SK-N-SH treated with all-trans-retinoic acid at 6 μM for 48 hours (cell line): Measurements from ENCODE around the gene VWA5B1.

Experiments used
- ARNTL ChIP-seq: fragments of 450-650 bp; formaldehyde crosslinking; IDR thresholded peaks from 2 replicates; pipeline ENCODE4 v1.5.0; 2020; ENCODE audit warnings: low read depth, mild to moderate bottlenecking, moderate library complexity, borderline replicate concordance
- ISL1 ChIP-seq: fragments of 250-450 bp; sonication (Bioruptor Pico); IDR thresholded peaks from 2 replicates; pipeline ENCODE4 v2.1.2; 2022; ENCODE audit warnings: mild to moderate bottlenecking, moderate library complexity
- PATZ1 ChIP-seq: fragments of 250-450 bp; sonication (Bioruptor Pico); IDR thresholded peaks from 2 replicates; pipeline ENCODE4 v1.8.0; 2020; ENCODE audit warnings: mild to moderate bottlenecking, moderate library complexity, borderline replicate concordance
- PPARA ChIP-seq: fragments of 250-450 bp; sonication (Bioruptor Pico); IDR thresholded peaks from 2 replicates; pipeline ENCODE4 v1.5.0; 2020; ENCODE audit warnings: mild to moderate bottlenecking, borderline replicate concordance
- RARB ChIP-seq: fragments of 250-450 bp; sonication (Bioruptor Pico); IDR thresholded peaks from 2 replicates; pipeline ENCODE4 v1.8.0; 2021; ENCODE audit warnings: mild to moderate bottlenecking, moderate library complexity
- SNAI2 ChIP-seq: fragments of 250-450 bp; sonication (Bioruptor Pico); IDR thresholded peaks from 2 replicates; pipeline ENCODE4 v1.5.0; 2020; ENCODE audit warnings: mild to moderate bottlenecking, moderate library complexity
- TCF4 ChIP-seq: fragments of 250-450 bp; sonication (Bioruptor Pico); IDR thresholded peaks from 2 replicates; pipeline ENCODE4 v1.8.0; 2021; ENCODE audit warnings: mild to moderate bottlenecking, moderate library complexity, borderline replicate concordance
- ZC3H10 ChIP-seq: fragments of 250-450 bp; sonication (Bioruptor Pico); IDR thresholded peaks from 2 replicates; pipeline ENCODE4 v1.5.1; 2021; ENCODE audit warnings: mild to moderate bottlenecking, moderate library complexity
- ZFP3 ChIP-seq: fragments of 250-450 bp; sonication (Bioruptor Pico); IDR thresholded peaks from 2 replicates; pipeline ENCODE4 v1.5.0; 2020; ENCODE audit warnings: mild to moderate bottlenecking, moderate library complexity
- ZFP30 ChIP-seq: fragments of 450-650 bp; formaldehyde crosslinking; IDR thresholded peaks from 2 replicates; pipeline ENCODE4 v1.5.0; 2022; ENCODE audit warnings: mild to moderate bottlenecking, moderate library complexity
- ZNF565 ChIP-seq: fragments of 450-650 bp; formaldehyde crosslinking; conservative IDR thresholded peaks from 2 replicates; pipeline ENCODE4 v1.5.0; 2020; ENCODE audit warnings: low read depth, mild to moderate bottlenecking, moderate library complexity
- TF ChIP-seq, protein P1 (sequence below): fragments of 250-450 bp; sonication (Bioruptor Pico); IDR thresholded peaks from 2 replicates; pipeline ENCODE4 v1.5.1; 2020; ENCODE audit warnings: low read depth, mild to moderate bottlenecking, moderate library complexity
- TF ChIP-seq, protein P2 (sequence below): fragments of 250-450 bp; sonication (Bioruptor Pico); IDR thresholded peaks from 2 replicates; pipeline ENCODE4 v1.8.0; 2021; ENCODE audit warnings: low read depth, mild to moderate bottlenecking, moderate library complexity, borderline replicate concordance

GRCh38 chr1:20329793-20330542, 39.3 kb downstream of the VWA5B1 start:
- TF ChIP-seq, protein P1, sequence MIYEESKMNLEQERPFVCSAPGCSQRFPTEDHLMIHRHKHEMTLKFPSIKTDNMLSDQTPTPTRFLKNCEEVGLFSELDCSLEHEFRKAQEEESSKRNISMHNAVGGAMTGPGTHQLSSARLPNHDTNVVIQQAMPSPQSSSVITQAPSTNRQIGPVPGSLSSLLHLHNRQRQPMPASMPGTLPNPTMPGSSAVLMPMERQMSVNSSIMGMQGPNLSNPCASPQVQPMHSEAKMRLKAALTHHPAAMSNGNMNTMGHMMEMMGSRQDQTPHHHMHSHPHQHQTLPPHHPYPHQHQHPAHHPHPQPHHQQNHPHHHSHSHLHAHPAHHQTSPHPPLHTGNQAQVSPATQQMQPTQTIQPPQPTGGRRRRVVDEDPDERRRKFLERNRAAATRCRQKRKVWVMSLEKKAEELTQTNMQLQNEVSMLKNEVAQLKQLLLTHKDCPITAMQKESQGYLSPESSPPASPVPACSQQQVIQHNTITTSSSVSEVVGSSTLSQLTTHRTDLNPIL (CRISPR knock-in tag) = no peak
- no peak for TF ChIP-seq ZNF565 (CRISPR knock-in tag)
- TF ChIP-seq PPARA = no peak
- no peak for TF ChIP-seq ISL1 (CRISPR knock-in tag)
- TF ChIP-seq ZFP30 (CRISPR knock-in tag) = no peak
- no peak for TF ChIP-seq ZC3H10 (CRISPR knock-in tag)
- TF ChIP-seq TCF4 (CRISPR knock-in tag) = no peak
- TF ChIP-seq ZFP3 = no peak
- no peak for TF ChIP-seq SNAI2 (CRISPR knock-in tag)
- TF ChIP-seq, protein P2, sequence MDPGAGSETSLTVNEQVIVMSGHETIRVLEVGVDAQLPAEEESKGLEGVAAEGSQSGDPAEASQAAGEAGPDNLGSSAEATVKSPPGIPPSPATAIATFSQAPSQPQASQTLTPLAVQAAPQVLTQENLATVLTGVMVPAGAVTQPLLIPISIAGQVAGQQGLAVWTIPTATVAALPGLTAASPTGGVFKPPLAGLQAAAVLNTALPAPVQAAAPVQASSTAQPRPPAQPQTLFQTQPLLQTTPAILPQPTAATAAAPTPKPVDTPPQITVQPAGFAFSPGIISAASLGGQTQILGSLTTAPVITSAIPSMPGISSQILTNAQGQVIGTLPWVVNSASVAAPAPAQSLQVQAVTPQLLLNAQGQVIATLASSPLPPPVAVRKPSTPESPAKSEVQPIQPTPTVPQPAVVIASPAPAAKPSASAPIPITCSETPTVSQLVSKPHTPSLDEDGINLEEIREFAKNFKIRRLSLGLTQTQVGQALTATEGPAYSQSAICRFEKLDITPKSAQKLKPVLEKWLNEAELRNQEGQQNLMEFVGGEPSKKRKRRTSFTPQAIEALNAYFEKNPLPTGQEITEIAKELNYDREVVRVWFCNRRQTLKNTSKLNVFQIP (CRISPR knock-in tag) = no peak
- TF ChIP-seq RARB (CRISPR knock-in tag) = no peak
- TF ChIP-seq PATZ1 = no peak
- no peak for TF ChIP-seq ARNTL (CRISPR knock-in tag)
